BLaER1 (cell line): ENCODE data around the gene MDM2.

Source experiments
- H3K27ac ChIP-seq: shearing (Covaris generic); formaldehyde crosslinking; 2 replicates; pipeline ENCODE4 v1.8.1; 2022
- H3K27me3 ChIP-seq: shearing (Covaris generic); formaldehyde crosslinking; 2 replicates; pipeline ENCODE4 v1.8.1; 2022
- H3K36me3 ChIP-seq: shearing (Covaris generic); formaldehyde crosslinking; 2 replicates; pipeline ENCODE4 v1.8.1; 2022
- H3K4me1 ChIP-seq: shearing (Covaris generic); formaldehyde crosslinking; 2 replicates; pipeline ENCODE4 v1.8.1; 2022
- H3K4me2 ChIP-seq: shearing (Covaris generic); formaldehyde crosslinking; 2 replicates; pipeline ENCODE4 v1.8.1; 2022
- H3K4me3 ChIP-seq: shearing (Covaris generic); formaldehyde crosslinking; 2 replicates; pipeline ENCODE4 v1.8.1; 2022
- H3K9ac ChIP-seq: shearing (Covaris generic); formaldehyde crosslinking; 2 replicates; pipeline ENCODE4 v1.8.1; 2022
- H3K9me3 ChIP-seq: shearing (Covaris generic); formaldehyde crosslinking; 2 replicates; pipeline ENCODE4 v1.8.1; 2022
- H4K20me1 ChIP-seq: shearing (Covaris generic); formaldehyde crosslinking; 2 replicates; pipeline ENCODE4 v1.8.1; 2022
- Cebpa-rat ChIP-seq: shearing (Covaris generic); IDR thresholded peaks from 2 replicates; pipeline ENCODE4 v1.8.1; 2022

MDM2 gene

DNA sequence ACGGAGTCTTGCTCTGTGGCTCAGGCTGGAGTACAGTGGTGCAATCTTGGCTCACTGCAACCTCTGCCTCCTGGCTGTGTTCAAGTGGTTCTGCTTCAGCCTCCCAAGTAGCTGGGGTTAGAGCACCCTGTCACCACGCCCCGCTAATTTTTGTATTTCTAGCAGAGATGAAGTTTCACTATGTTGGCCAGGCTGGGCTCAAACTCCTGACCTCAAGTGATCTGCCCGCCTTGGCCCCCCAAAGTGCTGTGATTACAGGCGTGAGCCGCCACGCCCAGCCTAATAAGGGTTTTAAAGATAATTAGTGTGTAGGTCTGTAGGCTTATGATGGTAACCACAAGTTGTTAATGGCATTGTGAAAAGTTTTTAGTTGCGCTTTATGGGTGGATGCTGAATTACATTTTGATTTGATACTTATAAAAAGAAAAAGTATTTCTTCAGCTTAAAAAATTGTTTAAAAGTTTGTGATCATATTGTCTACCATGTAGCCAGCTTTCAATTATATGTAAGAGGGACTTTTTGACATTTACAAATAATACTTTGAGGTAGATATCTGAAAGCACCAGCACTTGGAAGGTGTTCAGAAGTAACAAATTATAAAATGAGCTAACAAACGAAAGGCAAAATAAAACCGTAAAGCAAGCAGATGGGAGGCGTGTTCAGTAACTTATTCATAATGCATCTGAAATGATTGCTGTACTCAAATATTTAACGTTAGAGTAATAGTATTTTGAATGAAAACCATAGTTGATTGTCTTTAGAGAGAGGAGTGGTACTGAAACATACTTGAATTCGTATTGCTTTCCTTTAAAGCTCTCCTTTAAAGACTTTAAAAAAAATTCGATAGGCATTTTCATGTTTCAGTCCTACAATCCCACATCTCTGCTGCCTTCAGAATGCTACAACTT is 37.1 kb downstream of the MDM2 start:
- H3K4me1 ChIP-seq: peaks cover 16% of the 10 kb centered on the region; the same call in 1 of the 2 replicates
- no peak overlapping the region for H3K9ac ChIP-seq
- H3K4me3 ChIP-seq: no peak overlapping the region
- no peak overlapping the region for H3K27ac ChIP-seq
- no peaks in the 10 kb centered on the region for H3K27me3 ChIP-seq
- H3K9me3 ChIP-seq: no peaks in the 10 kb centered on the region
- H4K20me1 ChIP-seq: peaks cover 100% of the 10 kb centered on the region
- TF ChIP-seq Cebpa-rat: no peak
- H3K4me2 ChIP-seq: no peak overlapping the region
- peaks cover 49% of the 10 kb centered on the region for H3K36me3 ChIP-seq

- TF ChIP-seq Cebpa-rat: no peak
- Histone ChIP-seq H3K9me3 (no peaks in the 10 kb centered on the region), H3K27ac (no peak overlapping the region), H3K4me1 (peaks cover 4% of the 10 kb centered on the region; the same call in 1 of the 2 replicates), H3K4me3 (no peak overlapping the region), H3K27me3 (no peaks in the 10 kb centered on the region), H3K9ac (no peak overlapping the region), H3K36me3 (peaks cover 32% of the 10 kb centered on the region), H4K20me1 (peaks cover 84% of the 10 kb centered on the region), H3K4me2 (no peak overlapping the region)
These were observed 38.8 kb downstream of the MDM2 start for GRCh38 chr12:68846811-68847210.

DNA sequence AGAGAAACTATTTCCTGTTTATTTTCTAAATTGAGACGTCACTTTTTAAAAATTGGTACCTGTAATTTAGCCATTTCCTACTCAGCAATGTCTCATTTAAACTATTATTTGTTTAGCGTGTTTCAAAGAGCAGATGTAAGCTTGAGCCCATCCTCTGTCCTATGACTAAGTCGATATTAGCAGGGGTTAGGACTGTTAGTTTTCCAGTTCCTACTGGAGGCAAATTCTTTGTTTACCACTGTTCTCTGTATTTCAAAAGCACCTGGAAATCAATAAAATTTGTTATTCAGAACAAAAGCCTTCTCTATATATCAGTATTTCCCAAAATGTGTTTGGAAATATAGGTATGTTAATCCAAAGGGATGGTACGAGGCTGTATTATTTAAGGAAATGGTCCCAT is 42.4 kb downstream of the MDM2 start:
- Histone ChIP-seq H4K20me1 (peaks cover 48% of the 10 kb centered on the region), H3K4me1 (no peaks in the 10 kb centered on the region), H3K9ac (no peak overlapping the region), H3K4me3 (no peak overlapping the region), H3K36me3 (0 out of 2 replicates have a peak, but pooled peaks cover 3% of the 10 kb centered on the region), H3K27me3 (no peaks in the 10 kb centered on the region), H3K4me2 (no peak overlapping the region), H3K9me3 (no peaks in the 10 kb centered on the region), H3K27ac (no peak overlapping the region)
- TF ChIP-seq Cebpa-rat: no peak

DNA sequence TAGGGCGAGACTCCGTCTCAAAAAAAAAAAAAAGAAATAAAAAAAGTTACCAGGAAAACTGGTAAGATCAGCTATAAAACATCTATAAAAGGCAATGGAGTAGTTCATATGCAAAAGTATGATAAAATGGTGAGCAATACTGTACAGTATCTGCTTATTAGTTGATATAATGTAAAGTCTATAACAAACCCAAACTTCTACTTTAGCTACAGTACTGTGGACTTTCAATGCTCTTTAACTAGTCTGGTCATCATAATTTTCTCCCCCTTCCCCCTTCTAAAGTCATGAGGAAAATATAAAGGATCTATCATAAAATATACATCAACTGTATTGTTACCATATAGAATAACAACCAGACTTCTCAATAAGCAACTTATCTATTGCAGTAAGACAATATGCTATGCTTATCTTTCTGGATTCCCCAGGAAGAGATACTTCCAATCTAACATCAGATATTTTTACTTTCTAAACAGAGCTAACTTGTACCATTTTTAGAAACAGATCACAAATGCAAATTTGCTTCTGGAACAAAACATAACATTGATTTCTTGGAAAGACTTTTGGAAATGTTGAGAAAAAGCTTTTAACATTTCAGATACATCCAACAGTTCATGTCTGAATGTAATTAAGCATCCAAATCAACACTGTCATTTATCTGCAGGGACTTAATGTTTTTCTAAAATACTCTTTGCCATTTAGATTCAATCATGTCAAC is 43.8 kb downstream of the MDM2 start:
- Histone ChIP-seq H3K36me3 (0 out of 2 replicates have a peak, but pooled peaks cover 3% of the 10 kb centered on the region), H4K20me1 (peaks cover 35% of the 10 kb centered on the region), H3K4me3 (no peak overlapping the region), H3K4me1 (no peaks in the 10 kb centered on the region), H3K27me3 (no peaks in the 10 kb centered on the region), H3K4me2 (no peak overlapping the region), H3K9ac (no peak overlapping the region), H3K9me3 (no peaks in the 10 kb centered on the region), H3K27ac (no peak overlapping the region)
- TF ChIP-seq Cebpa-rat: no peak

- Histone ChIP-seq H3K36me3 (0 out of 2 replicates have a peak, but pooled peaks cover 3% of the 10 kb centered on the region), H4K20me1 (peaks cover 17% of the 10 kb centered on the region; the same call in 1 of the 2 replicates), H3K4me1 (no peaks in the 10 kb centered on the region), H3K4me2 (no peak overlapping the region), H3K9ac (no peak overlapping the region), H3K4me3 (no peak overlapping the region), H3K9me3 (no peaks in the 10 kb centered on the region), H3K27ac (no peak overlapping the region), H3K27me3 (no peaks in the 10 kb centered on the region)
- TF ChIP-seq Cebpa-rat: no peak
These were observed 45.6 kb downstream of the MDM2 start for GRCh38 chr12:68853396-68854077.

DNA sequence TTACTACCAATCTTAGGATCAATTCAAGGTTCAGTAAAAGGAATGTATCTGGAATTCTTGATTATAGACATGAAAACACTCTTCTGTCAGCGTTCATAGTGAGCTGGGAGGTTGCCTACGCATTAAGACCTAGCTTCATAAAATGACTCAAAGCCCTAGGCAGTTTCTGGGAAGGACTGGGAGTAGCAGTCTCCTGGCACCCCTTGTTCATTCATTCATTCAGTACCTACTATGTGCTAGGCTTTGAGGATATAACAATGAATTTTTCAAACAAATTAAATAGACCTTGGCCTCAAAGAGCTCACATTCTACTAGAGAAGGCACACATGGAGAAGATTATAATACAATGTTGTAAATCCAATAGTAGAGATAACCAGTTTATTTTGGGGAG is 46.1 kb downstream of the MDM2 start:
- Histone ChIP-seq H3K4me1 (no peaks in the 10 kb centered on the region), H3K9me3 (no peaks in the 10 kb centered on the region), H3K4me3 (no peak overlapping the region), H4K20me1 (peaks cover 11% of the 10 kb centered on the region; the same call in 1 of the 2 replicates), H3K36me3 (0 out of 2 replicates have a peak, but pooled peaks cover 3% of the 10 kb centered on the region), H3K9ac (no peak overlapping the region), H3K27ac (no peak overlapping the region), H3K27me3 (no peaks in the 10 kb centered on the region), H3K4me2 (no peak overlapping the region)
- TF ChIP-seq Cebpa-rat: no peak

DNA sequence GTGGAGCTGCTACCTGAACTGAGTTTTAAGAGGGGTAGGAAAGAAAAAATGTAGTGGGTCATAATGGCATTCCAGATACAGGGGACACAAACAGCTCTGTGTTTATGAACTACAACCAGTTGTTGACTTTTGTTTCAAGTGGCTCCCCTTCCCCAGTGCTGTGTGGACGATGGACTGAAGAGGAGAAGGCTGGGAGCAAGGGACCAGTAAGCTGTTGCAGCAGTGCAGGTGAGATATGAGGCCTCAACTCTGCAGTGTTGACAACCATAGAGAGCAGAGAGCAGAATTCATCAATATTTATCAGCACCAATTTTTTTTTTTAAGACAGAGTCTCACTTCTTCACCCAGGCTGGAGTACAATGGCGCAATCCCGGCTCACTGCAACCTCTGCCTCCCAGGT is 46.6 kb downstream of the MDM2 start:
- Histone ChIP-seq H3K9me3 (no peaks in the 10 kb centered on the region), H3K4me1 (no peaks in the 10 kb centered on the region), H3K36me3 (0 out of 2 replicates have a peak, but pooled peaks cover 3% of the 10 kb centered on the region), H3K4me3 (no peak overlapping the region), H3K27me3 (no peaks in the 10 kb centered on the region), H3K9ac (no peak overlapping the region), H4K20me1 (peaks cover 6% of the 10 kb centered on the region; the same call in 1 of the 2 replicates), H3K4me2 (no peak overlapping the region), H3K27ac (no peak overlapping the region)
- no peak for TF ChIP-seq Cebpa-rat

GRCh38 chr12:68855111-68855510 is 47.1 kb downstream of the MDM2 start:
- Histone ChIP-seq H3K36me3 (0 out of 2 replicates have a peak, but pooled peaks cover 3% of the 10 kb centered on the region), H4K20me1 (peaks cover under 1% of the 10 kb centered on the region; the same call in 1 of the 2 replicates)
- TF ChIP-seq Cebpa-rat: no peak

GRCh38 chr12:68855771-68856170 is 47.8 kb downstream of the MDM2 start:
- no peaks in the 10 kb centered on the region for H3K27me3 ChIP-seq
- TF ChIP-seq Cebpa-rat: no peak

More at GRCh38 chr12:68855111-68855510, 47.1 kb downstream of the MDM2 start:
- Histone ChIP-seq H3K4me1 (no peaks in the 10 kb centered on the region), H3K9me3 (no peaks in the 10 kb centered on the region), H3K4me3 (no peak overlapping the region), H3K27me3 (no peaks in the 10 kb centered on the region), H3K4me2 (no peak overlapping the region), H3K9ac (no peak overlapping the region), H3K27ac (no peak overlapping the region)

More at GRCh38 chr12:68855771-68856170, 47.8 kb downstream of the MDM2 start:
- H3K4me3 ChIP-seq: no peak overlapping the region
- H4K20me1 ChIP-seq: no peaks in the 10 kb centered on the region
- H3K27ac ChIP-seq: no peak overlapping the region
- H3K4me1 ChIP-seq: no peaks in the 10 kb centered on the region
- H3K4me2 ChIP-seq: no peak overlapping the region
- no peaks in the 10 kb centered on the region for H3K9me3 ChIP-seq
- no peak overlapping the region for H3K9ac ChIP-seq
- 0 out of 2 replicates have a peak, but pooled peaks cover 3% of the 10 kb centered on the region for H3K36me3 ChIP-seq
